HEK293T (cell line): ENCODE data around the gene PAF1.

Experiments used
- CTCF ChIA-PET: fragments of 350-600 bp; formaldehyde crosslinking; extraction: SDS; loops from one replicate; lab custom pipeline; 2021; ENCODE audit warnings: antibody characterized with exemption, inconsistent platforms; lab: Yijun Ruan, JAX
- POLR2A ChIA-PET: fragments of 350-600 bp; formaldehyde crosslinking; extraction: SDS; loops from one replicate; lab custom pipeline; 2020; ENCODE audit warnings: antibody characterized with exemption, inconsistent platforms; lab: Yijun Ruan, JAX
- DNase-seq: peaks from one replicate; pipeline ENCODE4 v3.0.0; 2012; ENCODE audit warnings: mixed read lengths; ENCODE audit errors: extremely low spot score
- ARNT ChIP-seq: fragments of 450-650 bp; IDR thresholded peaks from 2 replicates; pipeline ENCODE4 v1.6.1; 2017; ENCODE audit warnings: mild to moderate bottlenecking
- BHLHE40 ChIP-seq: fragments of 450-650 bp; IDR thresholded peaks from 2 replicates; pipeline ENCODE4 v1.6.1; 2016; ENCODE audit warnings: mild to moderate bottlenecking, moderate library complexity, borderline replicate concordance
- CTBP1 ChIP-seq: fragments of 450-650 bp; IDR thresholded peaks from 2 replicates; pipeline ENCODE4 v1.6.1; 2016; ENCODE audit warnings: borderline replicate concordance
- ELF4 ChIP-seq: fragments of 450-650 bp; IDR thresholded peaks from 2 replicates; pipeline ENCODE4 v1.6.1; 2017; ENCODE audit warnings: antibody characterized with exemption
- FOXA1 ChIP-seq: fragments of 450-650 bp; IDR thresholded peaks from 2 replicates; pipeline ENCODE4 v1.6.1; 2016; ENCODE audit warnings: mild to moderate bottlenecking
- FOXK2 ChIP-seq: fragments of 450-650 bp; IDR thresholded peaks from 2 replicates; pipeline ENCODE4 v1.6.1; 2016; ENCODE audit warnings: mild to moderate bottlenecking
- FOXM1 ChIP-seq: fragments of 450-650 bp; IDR thresholded peaks from 2 replicates; pipeline ENCODE4 v1.6.1; 2017; ENCODE audit warnings: mild to moderate bottlenecking, borderline replicate concordance
- HDGF ChIP-seq: fragments of 450-650 bp; IDR thresholded peaks from 2 replicates; pipeline ENCODE4 v1.6.1; 2017; ENCODE audit warnings: antibody characterized with exemption, borderline replicate concordance
- L3MBTL2 ChIP-seq: fragments of 450-650 bp; conservative IDR thresholded peaks from 2 replicates; pipeline ENCODE4 v1.6.1; 2016; ENCODE audit warnings: mild to moderate bottlenecking
- NFRKB ChIP-seq: fragments of 450-650 bp; IDR thresholded peaks from 2 replicates; pipeline ENCODE4 v1.6.1; 2016; ENCODE audit warnings: mild to moderate bottlenecking, moderate library complexity
- SP1 ChIP-seq: fragments of 450-650 bp; IDR thresholded peaks from 2 replicates; pipeline ENCODE4 v1.6.1; 2017
- SUZ12 ChIP-seq: fragments of 450-650 bp; IDR thresholded peaks from 2 replicates; pipeline ENCODE4 v1.6.1; 2016; ENCODE audit warnings: mild to moderate bottlenecking
- TARDBP ChIP-seq: fragments of 450-650 bp; IDR thresholded peaks from 2 replicates; pipeline ENCODE4 v1.6.1; 2016
- TF ChIP-seq, protein P1 (sequence below): fragments of 450-650 bp; IDR thresholded peaks from 2 replicates; pipeline ENCODE4 v1.6.1; 2016

Gene PAF1

GRCh38 chr19:39422020-39422419, 31.1 kb upstream of the PAF1 start:
- no peak for DNase-seq
- TF ChIP-seq FOXM1 (no peak), TARDBP (no peak), NFRKB (no peak)
- POLR2A ChIA-PET: interaction anchor here (6.8 kb wide), 1 partner anchor 14 kb away, joined by 78 read pairs; the partner anchor contains the start of gene RPS16
- CTCF ChIA-PET: no interaction called here

- ChIA-PET CTCF (interaction anchor here (1.2 kb wide), 1 partner anchor 15 kb away, joined by 5 read pairs; the partner anchor contains the start of gene RPS16), POLR2A (interaction anchor here (1.6 to 6.8 kb wide), 3 partner anchors 8 to 15 kb away, joined by 4 to 78 read pairs (median 4); partner anchors contain the start of gene RPS16)
- TF ChIP-seq, protein P1, sequence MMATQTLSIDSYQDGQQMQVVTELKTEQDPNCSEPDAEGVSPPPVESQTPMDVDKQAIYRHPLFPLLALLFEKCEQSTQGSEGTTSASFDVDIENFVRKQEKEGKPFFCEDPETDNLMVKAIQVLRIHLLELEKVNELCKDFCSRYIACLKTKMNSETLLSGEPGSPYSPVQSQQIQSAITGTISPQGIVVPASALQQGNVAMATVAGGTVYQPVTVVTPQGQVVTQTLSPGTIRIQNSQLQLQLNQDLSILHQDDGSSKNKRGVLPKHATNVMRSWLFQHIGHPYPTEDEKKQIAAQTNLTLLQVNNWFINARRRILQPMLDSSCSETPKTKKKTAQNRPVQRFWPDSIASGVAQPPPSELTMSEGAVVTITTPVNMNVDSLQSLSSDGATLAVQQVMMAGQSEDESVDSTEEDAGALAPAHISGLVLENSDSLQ: no peak
- TF ChIP-seq FOXK2 (no peak), SP1 (no peak), TARDBP (no peak)
- DNase-seq: no peak
These were observed 29.9 kb upstream of the PAF1 start for GRCh38 chr19:39420769-39421168.

DNA sequence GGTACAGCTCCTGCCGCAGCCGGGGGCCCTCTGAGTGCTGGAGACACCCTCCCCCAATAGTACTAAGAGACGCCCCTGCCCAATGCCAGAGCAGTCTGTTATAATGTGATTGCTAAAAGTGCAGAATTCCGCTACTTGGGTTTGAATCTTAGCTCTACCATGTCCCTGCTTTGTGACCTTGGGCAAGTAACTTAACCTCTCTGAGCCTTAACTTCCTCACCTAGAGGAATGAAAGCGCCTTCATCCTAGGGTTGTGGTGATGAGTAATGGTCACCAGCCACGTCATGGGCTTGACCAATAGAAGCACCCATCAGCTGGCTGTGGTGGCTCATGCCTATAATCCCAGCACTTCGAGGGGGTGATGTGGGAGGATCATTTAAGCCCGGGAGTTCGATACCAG, 28.1 kb upstream of the PAF1 start:
- ChIA-PET POLR2A (interaction anchor here (6.8 kb wide), 1 partner anchor 17 kb away, joined by 78 read pairs; the partner anchor contains the start of gene RPS16), CTCF (no interaction called here)
- DNase-seq: no peak
- no peak for TF ChIP-seq L3MBTL2
- TF ChIP-seq BHLHE40: no peak
- TF ChIP-seq TARDBP: no peak
- no peak for TF ChIP-seq HDGF
- TF ChIP-seq FOXA1: no peak
- no peak for TF ChIP-seq FOXM1

DNA sequence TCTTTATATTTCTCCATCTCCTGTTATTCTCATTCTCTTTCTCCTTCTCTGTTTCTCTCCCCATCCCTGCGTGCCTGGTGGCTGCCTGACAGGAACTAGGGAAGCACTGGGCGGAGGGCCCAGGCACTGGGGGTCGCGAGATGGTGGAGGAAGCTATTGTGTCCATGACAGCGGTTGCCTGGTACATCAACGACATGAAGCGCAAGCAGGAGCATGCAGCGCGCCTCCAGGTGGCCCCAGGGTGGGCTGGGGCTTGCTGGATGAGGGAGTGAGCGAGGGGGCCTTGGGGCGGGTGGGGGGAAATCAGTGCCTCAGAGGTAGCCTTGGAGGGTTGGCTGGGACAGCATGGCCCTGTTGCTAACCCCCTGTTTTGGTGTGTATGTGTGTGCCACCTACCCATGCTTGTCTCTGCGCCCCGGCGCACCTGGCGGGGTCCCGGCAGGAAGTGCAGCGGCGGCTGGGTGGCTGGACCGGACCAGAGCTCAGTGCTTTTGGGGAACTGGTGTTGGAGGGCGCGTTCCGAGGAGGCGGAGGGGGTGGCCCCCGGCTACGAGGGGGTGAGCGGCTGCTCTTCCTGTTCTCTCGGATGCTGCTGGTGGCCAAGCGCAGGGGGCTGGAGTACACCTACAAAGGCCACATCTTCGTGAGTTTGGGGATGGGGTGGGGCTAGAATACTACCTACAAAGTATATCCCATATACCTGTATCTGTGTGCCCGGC, 26.7 kb upstream of the PAF1 start:
- POLR2A ChIA-PET: interaction anchor here (6.8 kb wide), 1 partner anchor 18 kb away, joined by 78 read pairs; the partner anchor contains the start of gene RPS16
- no peak for TF ChIP-seq FOXA1
- DNase-seq: no peak
- CTCF ChIA-PET: no interaction called here

GRCh38 chr19:39416152-39417120, 25.5 kb upstream of the PAF1 start:
- no peak for DNase-seq
- no peak for TF ChIP-seq FOXA1
- no peak for TF ChIP-seq BHLHE40
- TF ChIP-seq HDGF: no peak
- no peak for TF ChIP-seq ELF4
- no peak for TF ChIP-seq SUZ12
- TF ChIP-seq NFRKB: no peak
- TF ChIP-seq, protein P1: no peak
- no peak for TF ChIP-seq L3MBTL2
- no peak for TF ChIP-seq CTBP1
- TF ChIP-seq ARNT: no peak
- ChIA-PET POLR2A (interaction anchor here (1.3 to 6.8 kb wide), 2 partner anchors 17 to 19 kb away, joined by 3 to 78 read pairs; partner anchors contain the start of gene RPS16), CTCF (no interaction called here)

GRCh38 chr19:39415111-39416046, 24.5 kb upstream of the PAF1 start:
- POLR2A ChIA-PET: interaction anchor here (1.3 to 6.8 kb wide), 4 partner anchors 17 to 29 kb away, joined by 3 to 78 read pairs (median 30); partner anchors contain the start of gene RPS16
- no peak for TF ChIP-seq CTBP1
- TF ChIP-seq ARNT: no peak
- no peak for TF ChIP-seq HDGF
- DNase-seq: no peak
- CTCF ChIA-PET: no interaction called here
